Measurements from ENCODE around the gene TCERG1L. TPM values are rescaled to one million over a fixed set of nuclear protein-coding genes. Genes with fewer than 3 reads are reported as not detected.

The TCERG1L gene
- total RNA-seq, 1 donor from 2014 or later = not detected

DNA sequence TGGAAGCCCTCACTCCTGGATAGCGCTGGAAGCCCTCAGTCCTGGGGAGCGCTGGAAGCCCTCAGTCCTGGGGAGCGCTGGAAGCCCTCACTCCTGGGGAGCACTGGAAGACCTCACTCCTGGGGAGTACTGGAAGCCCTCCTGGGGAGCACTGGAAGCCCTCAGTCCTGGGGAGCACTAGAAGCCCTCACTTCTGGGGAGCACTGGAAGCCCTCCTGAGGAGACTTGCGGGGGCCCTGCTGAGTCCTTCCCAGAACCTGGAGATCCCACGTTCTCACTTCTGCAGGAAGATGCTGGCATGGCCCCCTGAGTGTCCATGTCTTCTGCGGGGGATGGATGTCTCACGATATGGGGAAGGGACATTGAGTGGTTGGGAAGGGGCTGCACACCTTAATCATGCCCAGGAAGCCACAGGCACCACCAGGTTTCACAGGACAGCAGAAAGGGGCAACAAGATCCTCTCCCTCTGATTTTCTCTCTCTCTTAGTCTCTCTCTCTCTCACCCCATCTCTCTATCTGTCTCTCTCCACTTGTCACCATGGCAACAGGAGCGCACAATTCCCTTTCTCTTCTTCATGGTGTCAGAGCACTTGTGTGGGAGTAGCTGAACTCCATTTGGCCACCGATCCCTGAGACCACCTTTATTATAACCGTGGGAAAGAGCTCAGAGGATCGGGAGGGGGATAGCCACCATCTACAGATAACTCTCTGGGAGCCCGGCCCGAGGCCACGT lies 267.0 kb downstream of the TCERG1L start:
- no peak for DNase-seq (ENCODE audit: low read depth in 2 of 2)

- DNase-seq (ENCODE audit: low read depth in 2 of 2) = no peak
These were observed 268.4 kb downstream of the TCERG1L start for GRCh38 chr10:131043039-131043691.
